HAP-1 (cell line): Measurements from ENCODE around the gene CFAP97D1.
A peak's percentile ranks its signal among the peaks of the same experiment; 100 is the strongest.
"Not testable (repeated sequence)": the region's sequence is repeated elsewhere in the genome, so short reads cannot be mapped to it uniquely, and the experiment has no call there.

Experiments used
- DNase-seq, 2 experiments: peaks; one replicate each; pipeline ENCODE4 v3.0.0-alpha.2; 2016 to 2020; ENCODE audit warnings: low spot score in 2 of 2
- H3K27me3 ChIP-seq: fragments of 250-450 bp; sonication (Bioruptor Pico); 2 replicates; pipeline ENCODE4 v1.5.1; 2020; ENCODE audit warnings: low read depth, mild to moderate bottlenecking, moderate library complexity
- H3K36me3 ChIP-seq: fragments of 250-450 bp; sonication (Bioruptor Pico); replicated peaks from 2 replicates; pipeline ENCODE4 v1.5.1; 2020; ENCODE audit warnings: mild to moderate bottlenecking
- H3K4me1 ChIP-seq: fragments of 250-450 bp; sonication (Bioruptor Pico); 2 replicates; pipeline ENCODE4 v1.5.1; 2020; ENCODE audit warnings: mild to moderate bottlenecking
- H3K4me3 ChIP-seq: fragments of 250-450 bp; sonication (Bioruptor Pico); 2 replicates; pipeline ENCODE4 v1.5.1; 2020; ENCODE audit warnings: mild to moderate bottlenecking, moderate library complexity
- H3K9me3 ChIP-seq: fragments of 250-450 bp; sonication (Bioruptor Pico); 2 replicates; pipeline ENCODE4 v1.5.1; 2020; ENCODE audit warnings: mild to moderate bottlenecking, moderate library complexity
- in situ Hi-C: fragments of 300-500 bp; cut with MboI; formaldehyde crosslinking; loops from 3 replicates; pipeline ENCODE4 v1.14.3; 2020; ENCODE audit warnings: low sequenced_read_pairs, inconsistent platforms, mixed read lengths

Gene CFAP97D1

DNA sequence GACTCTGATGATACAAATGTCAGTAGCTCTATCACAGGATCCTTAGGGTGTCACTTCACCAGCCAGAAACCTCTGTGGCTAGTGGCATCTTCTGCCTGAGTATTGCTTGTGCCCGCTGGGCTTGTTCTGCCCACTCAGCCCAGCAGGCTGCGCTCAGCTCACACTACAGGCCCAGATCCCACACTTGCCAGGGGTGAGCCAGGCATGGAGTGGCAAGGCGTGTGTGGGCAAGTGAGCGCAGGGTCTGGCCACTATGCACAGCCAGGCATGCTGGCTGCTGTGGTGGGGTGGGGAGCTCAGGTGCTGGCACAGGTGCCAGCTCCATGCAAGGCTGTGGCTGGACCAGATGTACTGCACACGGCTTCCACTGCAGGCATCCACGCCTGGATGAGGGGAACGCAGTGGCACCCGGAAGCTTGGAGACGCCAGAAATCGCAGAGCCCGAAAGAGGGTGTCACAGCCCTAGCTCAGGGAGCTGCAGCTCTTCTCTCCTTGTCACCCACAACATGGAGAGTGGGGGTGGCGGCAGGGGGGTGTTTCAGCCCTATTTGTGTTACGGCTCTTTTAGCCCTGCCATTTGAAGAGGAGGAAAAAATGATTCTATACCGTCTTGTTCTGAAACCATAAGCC is 10.2 kb downstream of the CFAP97D1 start:
- in situ Hi-C loops, result no loop called here
- Histone ChIP-seq H3K9me3 (0 out of 2 replicates have a peak, but pooled peaks cover 3% of the 10 kb centered on the region), H3K36me3 (no peaks in the 10 kb centered on the region), H3K4me3 (no peak overlapping the region), H3K4me1 (peaks cover 5% of the 10 kb centered on the region; the same call in 1 of the 2 replicates), H3K27me3 (peaks cover 4% of the 10 kb centered on the region; the same call in 1 of the 2 replicates)
- no peak for DNase-seq

DNA sequence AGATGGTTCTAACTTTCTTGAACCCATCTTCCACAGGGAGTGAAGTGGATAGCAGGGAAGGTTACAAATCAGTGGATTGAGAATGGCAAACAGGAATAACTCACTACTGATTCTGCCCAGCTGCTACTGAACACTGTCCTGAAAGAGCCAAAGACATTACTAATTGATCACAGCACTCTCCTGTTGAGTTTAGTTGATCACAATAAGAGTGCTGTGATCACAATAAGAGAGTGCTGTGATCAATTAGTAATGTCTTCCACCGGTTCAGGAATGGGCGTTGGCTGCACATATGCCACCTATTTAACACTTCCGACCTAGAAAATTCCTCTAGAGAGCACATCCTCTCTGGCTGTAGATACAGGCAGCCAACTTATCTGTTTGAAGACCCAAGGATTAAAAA is 11.4 kb downstream of the CFAP97D1 start:
- peaks cover 5% of the 10 kb centered on the region; the same call in 1 of the 2 replicates for H3K4me1 ChIP-seq
- peak; percentile 41 to 47 for DNase-seq

DNA sequence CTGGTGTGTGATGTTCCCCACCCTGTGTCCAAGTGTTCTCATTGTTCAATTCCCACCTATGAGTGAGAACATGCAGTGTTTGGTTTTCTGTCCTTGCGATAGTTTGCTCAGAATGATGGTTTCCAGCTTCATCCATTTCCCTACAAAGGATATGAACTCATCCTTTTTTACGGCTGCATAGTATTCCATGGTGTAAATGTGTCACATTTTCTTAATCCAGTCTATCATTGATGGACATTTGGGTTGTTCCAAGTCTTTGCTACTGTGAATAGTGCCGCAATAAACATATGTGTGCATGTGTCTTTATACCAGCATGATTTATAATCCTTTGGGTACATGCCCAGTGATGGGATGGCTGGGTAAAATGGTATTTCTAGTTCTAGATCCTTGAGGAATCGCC is 12.4 kb downstream of the CFAP97D1 start:
- H3K36me3 ChIP-seq, H3K27me3 ChIP-seq, H3K4me1 ChIP-seq, H3K9me3 ChIP-seq, in situ Hi-C loops, H3K4me3 ChIP-seq, DNase-seq: not testable (repeated sequence)

More for the DNA sequence above, 11.4 kb downstream of the CFAP97D1 start:
- 0 out of 2 replicates have a peak, but pooled peaks cover 3% of the 10 kb centered on the region for H3K9me3 ChIP-seq
- H3K27me3 ChIP-seq, result peaks cover 4% of the 10 kb centered on the region; the same call in 1 of the 2 replicates
- in situ Hi-C loops, result no loop called here
- H3K36me3 ChIP-seq, result no peaks in the 10 kb centered on the region
- H3K4me3 ChIP-seq, result no peak overlapping the region

DNA sequence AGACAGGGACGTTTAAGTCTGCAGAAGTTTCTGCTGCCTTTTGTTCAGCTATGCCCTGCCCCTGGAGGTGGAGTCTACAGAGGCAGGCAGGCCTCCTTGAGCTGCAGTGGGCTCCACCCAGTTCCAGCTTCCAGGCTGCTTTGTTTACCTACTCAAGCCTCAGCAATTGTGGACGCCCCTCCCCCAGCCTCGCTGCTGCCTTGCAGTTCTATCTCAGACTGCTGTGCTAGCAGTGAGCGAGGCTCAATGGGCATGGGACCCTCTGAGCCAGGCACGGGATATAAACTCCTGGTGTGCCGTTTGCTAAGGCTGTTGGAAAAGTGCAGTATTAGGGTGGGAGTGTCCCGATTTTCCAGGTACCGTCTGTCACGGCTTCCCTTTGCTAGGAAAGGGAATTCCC is 17.8 kb downstream of the CFAP97D1 start:
- H3K4me3 ChIP-seq, H3K9me3 ChIP-seq, H3K4me1 ChIP-seq, H3K27me3 ChIP-seq, in situ Hi-C loops, H3K36me3 ChIP-seq: not testable (repeated sequence)
- peak in 1 of 2 experiments; percentile 85 for DNase-seq

DNA sequence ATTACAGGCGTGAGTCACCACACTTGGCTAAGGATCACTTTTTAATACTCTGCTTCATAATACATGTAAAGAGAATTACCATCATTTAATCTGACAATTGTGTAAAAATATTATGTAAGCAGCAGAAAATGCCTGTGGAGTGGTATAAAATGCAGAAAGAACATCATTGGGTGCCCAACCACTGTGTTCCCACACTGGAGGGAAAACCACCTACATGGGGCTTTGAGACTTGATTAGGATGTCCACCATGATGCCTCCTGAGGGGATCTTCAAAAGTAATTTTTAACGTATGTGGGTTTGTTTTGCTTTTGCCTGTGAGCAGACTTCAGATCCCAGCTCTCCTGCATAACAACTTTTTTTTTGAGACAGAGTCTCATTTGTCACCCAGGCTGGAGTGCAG is 18.8 kb downstream of the CFAP97D1 start:
- Histone ChIP-seq H3K9me3 (no peaks in the 10 kb centered on the region; the same call in 1 of the 2 replicates), H3K36me3 (0 out of 2 replicates have a peak, but pooled peaks cover 4% of the 10 kb centered on the region), H3K27me3 (peaks cover 4% of the 10 kb centered on the region; the same call in 1 of the 2 replicates), H3K4me1 (peaks cover 6% of the 10 kb centered on the region; the same call in 1 of the 2 replicates), H3K4me3 (no peak overlapping the region)
- no peak for DNase-seq
- in situ Hi-C loops, result no loop called here

DNA sequence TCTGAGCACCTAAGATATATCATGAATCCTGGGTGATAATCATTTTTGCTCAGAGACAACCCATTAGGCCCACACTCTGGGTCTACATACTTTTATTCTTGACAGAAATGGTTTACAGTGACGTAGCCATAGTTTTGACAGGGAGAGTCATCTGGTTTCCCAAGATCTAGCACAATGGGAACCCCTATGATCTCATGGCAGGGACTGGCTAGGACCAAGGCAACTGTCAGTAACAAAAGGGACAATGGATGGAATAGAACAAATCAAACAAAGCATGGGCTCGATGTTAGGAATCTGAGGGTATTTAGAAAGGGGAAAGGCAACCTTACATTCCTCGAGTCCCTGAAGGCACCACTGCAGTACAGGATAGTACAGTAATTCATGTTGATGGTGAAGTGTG is 20.5 kb downstream of the CFAP97D1 start:
- 0 out of 2 replicates have a peak, but pooled peaks cover 4% of the 10 kb centered on the region for H3K36me3 ChIP-seq
- no peak overlapping the region for H3K4me3 ChIP-seq
- in situ Hi-C loops, result no loop called here
- H3K27me3 ChIP-seq, result no peaks in the 10 kb centered on the region
- peaks cover 11% of the 10 kb centered on the region; the same call in 1 of the 2 replicates for H3K4me1 ChIP-seq
- no peaks in the 10 kb centered on the region; the same call in 1 of the 2 replicates for H3K9me3 ChIP-seq
- DNase-seq, result no peak

DNA sequence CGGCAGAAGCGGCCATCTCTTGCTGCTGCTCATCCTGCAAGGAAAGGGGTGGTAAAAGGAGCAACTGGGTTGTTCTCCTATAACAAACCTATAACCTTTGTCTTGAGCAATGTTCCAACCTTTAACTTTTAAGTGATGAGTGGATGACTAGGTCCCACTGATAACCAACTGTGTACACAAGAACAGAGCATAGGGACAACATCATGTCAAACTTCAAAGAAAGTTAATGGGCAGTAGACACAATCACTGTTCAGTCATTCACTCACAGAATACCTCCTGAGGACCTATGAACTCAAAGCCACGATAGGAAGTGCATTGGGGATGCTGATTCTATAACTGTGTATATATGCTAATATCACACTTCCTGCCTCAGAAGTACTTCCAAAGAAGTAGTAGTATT is 21.6 kb downstream of the CFAP97D1 start:
- H3K36me3 ChIP-seq, result 0 out of 2 replicates have a peak, but pooled peaks cover 4% of the 10 kb centered on the region
- H3K4me3 ChIP-seq, result no peak overlapping the region
- in situ Hi-C loops, result no loop called here
- no peak for DNase-seq
- H3K4me1 ChIP-seq, result peaks cover 11% of the 10 kb centered on the region; the same call in 1 of the 2 replicates
- H3K9me3 ChIP-seq, result no peaks in the 10 kb centered on the region; the same call in 1 of the 2 replicates
- H3K27me3 ChIP-seq, result no peaks in the 10 kb centered on the region

DNA sequence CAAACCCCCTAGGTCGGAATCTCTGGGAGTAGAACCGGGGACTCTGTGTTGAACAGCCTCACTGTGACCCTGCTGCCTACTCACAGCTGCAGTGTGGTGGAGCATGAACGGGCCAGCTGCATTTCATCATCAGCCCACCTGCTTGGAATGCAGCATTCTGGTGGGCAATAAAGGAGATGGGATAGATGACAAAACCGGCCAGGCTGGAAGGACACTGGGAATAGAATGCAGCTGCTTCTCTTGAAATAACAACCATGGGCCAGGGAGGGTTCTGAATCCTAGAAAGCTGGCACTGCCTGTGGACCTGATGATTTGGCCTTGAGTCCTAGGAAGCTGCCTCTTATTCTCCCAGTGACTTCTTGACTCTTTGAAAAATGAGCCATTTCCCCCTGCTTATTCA is 23.5 kb downstream of the CFAP97D1 start:
- Histone ChIP-seq H3K4me3 (no peak overlapping the region), H3K36me3 (peaks cover 20% of the 10 kb centered on the region; the same call in 1 of the 2 replicates), H3K27me3 (no peaks in the 10 kb centered on the region), H3K9me3 (no peaks in the 10 kb centered on the region), H3K4me1 (peaks cover 7% of the 10 kb centered on the region; the same call in 1 of the 2 replicates)
- no peak for DNase-seq
- in situ Hi-C loops, result no loop called here

DNA sequence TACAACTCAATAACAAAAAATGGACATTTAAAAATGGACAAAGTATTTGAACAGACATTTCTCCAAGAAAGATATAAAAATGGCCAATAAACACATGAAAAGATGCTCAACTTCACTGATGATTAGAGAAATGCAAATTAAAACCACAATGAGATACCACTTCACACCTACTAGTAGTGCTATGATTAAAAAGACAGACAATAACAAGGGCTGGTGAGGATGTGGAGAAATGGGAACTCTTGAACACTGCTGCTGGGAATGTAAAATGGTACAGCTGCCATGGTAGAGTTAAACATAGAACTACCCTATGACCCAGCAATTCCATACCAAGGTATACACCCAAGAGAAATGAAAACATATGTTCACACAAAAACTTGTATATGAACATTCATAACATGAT is 24.9 kb downstream of the CFAP97D1 start:
- Histone ChIP-seq H3K4me3 (no peak overlapping the region), H3K36me3 (peaks cover 26% of the 10 kb centered on the region), H3K27me3 (no peaks in the 10 kb centered on the region), H3K9me3 (no peaks in the 10 kb centered on the region), H3K4me1 (peaks cover 7% of the 10 kb centered on the region; the same call in 1 of the 2 replicates)
- DNase-seq, result no peak
- in situ Hi-C loops, result no loop called here

DNA sequence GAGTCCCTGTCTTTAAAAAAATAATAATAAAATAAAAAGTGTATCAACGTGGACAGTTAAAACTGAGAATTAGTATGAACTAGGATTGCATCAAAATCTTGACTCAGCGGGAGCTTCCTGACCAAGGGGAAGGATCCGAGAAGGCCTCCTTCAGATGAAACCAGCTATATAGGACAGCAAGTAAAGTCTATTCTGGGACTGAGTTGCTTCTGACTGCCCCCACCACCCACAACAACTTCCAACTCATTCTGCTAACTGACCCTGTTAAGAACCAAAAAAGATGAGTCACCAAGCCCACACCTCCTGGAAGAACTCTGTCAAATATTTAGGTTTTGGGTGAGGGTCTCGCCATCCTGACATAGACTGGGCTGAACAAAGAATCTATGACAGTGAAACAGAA is 27.8 kb downstream of the CFAP97D1 start:
- in situ Hi-C loops, result no loop called here
- Histone ChIP-seq H3K27me3 (no peaks in the 10 kb centered on the region), H3K4me1 (peaks cover 7% of the 10 kb centered on the region; the same call in 1 of the 2 replicates), H3K4me3 (no peak overlapping the region), H3K36me3 (peaks cover 26% of the 10 kb centered on the region), H3K9me3 (no peaks in the 10 kb centered on the region)
- no peak for DNase-seq

DNA sequence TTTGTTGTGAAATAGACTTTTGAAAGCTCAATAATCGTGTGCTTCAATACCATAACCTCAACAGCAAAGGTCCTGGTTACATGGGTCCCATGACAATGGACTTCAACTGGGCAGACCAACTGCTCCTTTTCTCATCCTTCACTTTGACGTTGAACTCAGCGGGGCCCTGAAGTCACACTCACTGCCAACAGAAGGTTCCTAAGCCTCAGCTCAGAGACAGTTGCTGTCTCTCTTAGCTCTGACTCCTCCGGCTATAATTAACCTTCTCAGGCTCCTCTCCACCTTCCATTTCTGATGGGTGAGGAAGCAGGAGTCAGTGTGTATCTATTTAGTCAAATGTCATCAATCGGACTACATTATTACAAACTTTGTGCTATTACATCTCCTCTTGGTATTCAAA is 28.9 kb downstream of the CFAP97D1 start:
- no peak for DNase-seq
- no peaks in the 10 kb centered on the region for H3K9me3 ChIP-seq
- no peaks in the 10 kb centered on the region for H3K27me3 ChIP-seq
- H3K4me1 ChIP-seq, result peaks cover 3% of the 10 kb centered on the region; the same call in 1 of the 2 replicates
- in situ Hi-C loops, result no loop called here
- no peak overlapping the region for H3K4me3 ChIP-seq
- H3K36me3 ChIP-seq, result peaks cover 26% of the 10 kb centered on the region

DNA sequence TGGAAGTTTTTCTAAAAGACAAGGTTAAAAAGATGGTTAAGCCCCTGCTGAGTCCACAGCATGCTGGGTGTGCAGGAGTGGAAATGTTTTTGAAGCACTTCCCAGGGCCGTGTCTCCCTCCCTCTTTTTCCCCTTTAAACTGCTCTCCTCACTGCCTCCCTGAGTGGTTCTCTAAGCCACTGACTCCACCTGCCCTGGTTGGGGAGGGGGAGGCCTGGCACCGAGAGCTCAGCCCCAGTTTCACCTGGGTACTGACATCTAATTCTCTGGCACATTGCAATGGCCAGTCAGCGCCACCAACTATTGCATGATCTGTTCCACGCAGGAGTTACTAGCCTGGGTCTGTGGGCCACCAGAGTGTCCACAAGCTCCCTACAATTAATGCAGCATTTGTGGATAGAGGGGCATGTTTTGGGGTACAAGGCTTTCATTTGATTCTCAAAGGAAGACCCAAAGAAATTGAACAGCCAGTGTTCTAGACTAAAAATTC is 30.0 kb downstream of the CFAP97D1 start:
- peaks cover 32% of the 10 kb centered on the region for H3K36me3 ChIP-seq
- no peak for DNase-seq
- in situ Hi-C loops, result no loop called here

DNA sequence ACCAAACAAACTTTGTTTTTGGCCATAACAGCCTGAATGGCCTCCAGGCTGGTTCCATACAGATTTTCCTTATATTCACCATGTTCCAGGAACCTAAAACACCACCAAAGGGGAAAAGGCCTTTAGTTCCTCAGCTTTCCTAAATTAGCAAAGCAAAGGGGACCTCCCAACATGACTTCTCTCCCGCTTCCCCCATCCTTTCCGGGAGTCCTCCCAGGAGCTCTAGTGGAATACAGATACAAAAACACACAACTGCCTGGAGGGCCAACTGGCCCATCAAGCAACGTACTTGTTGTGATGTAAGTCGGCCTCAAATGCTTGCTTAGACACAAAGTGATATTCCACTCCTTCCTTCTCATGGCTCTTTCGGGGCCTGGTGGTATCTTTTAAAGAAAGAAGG is 30.6 kb downstream of the CFAP97D1 start:
- Histone ChIP-seq H3K4me1 (no peaks in the 10 kb centered on the region), H3K36me3 (peaks cover 32% of the 10 kb centered on the region), H3K9me3 (no peaks in the 10 kb centered on the region), H3K27me3 (no peaks in the 10 kb centered on the region), H3K4me3 (no peak overlapping the region)
- DNase-seq, result no peak
- in situ Hi-C loops, result no loop called here

More for the DNA sequence above, 30.0 kb downstream of the CFAP97D1 start:
- Histone ChIP-seq H3K9me3 (no peaks in the 10 kb centered on the region), H3K4me1 (no peaks in the 10 kb centered on the region), H3K27me3 (no peaks in the 10 kb centered on the region), H3K4me3 (no peak overlapping the region)
